H9 (cell line): Measurements from ENCODE around the gene ZFP36L1. TPM values are rescaled to one million over a fixed set of nuclear protein-coding genes. Genes with fewer than 3 reads are reported as not detected.

Experiments used
- DNase-seq: peaks from one replicate; pipeline ENCODE4 v3.0.0-alpha.2; 2017
- H2AFZ ChIP-seq: one replicate; pipeline ENCODE4 v1.6.1; 2013; ENCODE audit warnings: mild to moderate bottlenecking, low read length, control low read depth, moderate library complexity
- H2AK5ac ChIP-seq: 2 replicates; pipeline ENCODE4 v1.6.1; 2013; ENCODE audit warnings: low read length, control low read depth, mixed read lengths; ENCODE audit not compliant: insufficient read length
- H2BK120ac ChIP-seq: one replicate; pipeline ENCODE4 v1.6.1; 2013; ENCODE audit warnings: low read depth, mild to moderate bottlenecking, low read length, control low read depth, inconsistent platforms; ENCODE audit not compliant: poor library complexity, severe bottlenecking
- H2BK12ac ChIP-seq: 2 replicates; pipeline ENCODE4 v1.6.1; 2013; ENCODE audit warnings: low read length, control low read depth, mixed read lengths, low read depth; ENCODE audit not compliant: insufficient read length
- H2BK15ac ChIP-seq: 2 replicates; pipeline ENCODE4 v1.6.1; 2013; ENCODE audit warnings: low read depth, low read length, control low read depth
- H2BK20ac ChIP-seq: one replicate; pipeline ENCODE4 v1.6.1; 2013; ENCODE audit warnings: low read depth, mild to moderate bottlenecking, low read length, control low read depth, inconsistent platforms; ENCODE audit not compliant: poor library complexity, severe bottlenecking
- H2BK5ac ChIP-seq: 2 replicates; pipeline ENCODE4 v1.6.1; 2013; ENCODE audit warnings: low read length, control low read depth, mixed read lengths; ENCODE audit not compliant: insufficient read length
- H3K14ac ChIP-seq: 2 replicates; pipeline ENCODE4 v1.6.1; 2013; ENCODE audit warnings: low read length, control low read depth; ENCODE audit not compliant: insufficient read depth
- H3K18ac ChIP-seq: 2 replicates; pipeline ENCODE4 v1.6.1; 2013; ENCODE audit warnings: low read depth, mild to moderate bottlenecking, mixed read lengths, low read length, control low read depth; ENCODE audit not compliant: insufficient read length
- H3K23ac ChIP-seq: 2 replicates; pipeline ENCODE4 v1.6.1; 2013; ENCODE audit warnings: low read length, control low read depth, mixed read lengths, low read depth; ENCODE audit not compliant: insufficient read length
- H3K23me2 ChIP-seq: 2 replicates; pipeline ENCODE4 v1.6.1; 2013; ENCODE audit warnings: low read depth, mild to moderate bottlenecking, mixed read lengths, low read length, control low read depth; ENCODE audit not compliant: insufficient read length, poor library complexity, severe bottlenecking
- H3K27ac ChIP-seq: 2 replicates; pipeline ENCODE4 v1.5.1; 2013; ENCODE audit warnings: low read length, control low read depth, mixed read lengths, low read depth; ENCODE audit not compliant: insufficient read length
- H3K27me3 ChIP-seq: 2 replicates; pipeline ENCODE4 v1.6.1; 2013; ENCODE audit warnings: low read length, control low read depth, inconsistent platforms; ENCODE audit not compliant: insufficient read depth
- H3K4ac ChIP-seq: 2 replicates; pipeline ENCODE4 v1.6.1; 2013; ENCODE audit warnings: low read depth, mild to moderate bottlenecking, control low read depth, inconsistent platforms, low read length, moderate library complexity
- H3K4me1 ChIP-seq: 2 replicates; pipeline ENCODE4 v1.6.1; 2013; ENCODE audit warnings: low read length, control low read depth, inconsistent platforms; ENCODE audit not compliant: insufficient read depth
- H3K4me2 ChIP-seq: 2 replicates; pipeline ENCODE4 v1.6.1; 2013; ENCODE audit warnings: low read length, control low read depth, mixed read lengths; ENCODE audit not compliant: insufficient read length, insufficient read depth
- H3K56ac ChIP-seq: 2 replicates; pipeline ENCODE4 v1.6.1; 2013; ENCODE audit warnings: low read depth, mild to moderate bottlenecking, mixed read lengths, low read length, control low read depth; ENCODE audit not compliant: insufficient read length
- H3K79me1 ChIP-seq: 2 replicates; pipeline ENCODE4 v1.6.1; 2013; ENCODE audit warnings: low read depth, mild to moderate bottlenecking, moderate library complexity, low read length, control low read depth, inconsistent platforms; ENCODE audit not compliant: insufficient read depth, poor library complexity, severe bottlenecking
- H3K79me2 ChIP-seq: 2 replicates; pipeline ENCODE4 v1.6.1; 2013; ENCODE audit warnings: low read length, control low read depth, inconsistent platforms; ENCODE audit not compliant: insufficient read depth
- H3K9ac ChIP-seq: 2 replicates; pipeline ENCODE4 v1.6.1; 2013; ENCODE audit warnings: low read length, control low read depth, mixed read lengths; ENCODE audit not compliant: insufficient read length; ENCODE audit errors: extremely low read depth
- H3K9me3 ChIP-seq: one replicate; pipeline ENCODE4 v1.6.1; 2013; ENCODE audit warnings: low read depth, low read length, inconsistent platforms; ENCODE audit not compliant: control insufficient read depth
- H3T11ph ChIP-seq: one replicate; pipeline ENCODE4 v1.6.1; 2013; ENCODE audit warnings: mild to moderate bottlenecking, low read length, control low read depth, inconsistent platforms
- H4K20me1 ChIP-seq: one replicate; pipeline ENCODE4 v1.6.1; 2013; ENCODE audit not compliant: control insufficient read depth, insufficient read length, insufficient read depth
- H4K5ac ChIP-seq: 2 replicates; pipeline ENCODE4 v1.6.1; 2013; ENCODE audit warnings: low read depth, mild to moderate bottlenecking, mixed read lengths, low read length, control low read depth; ENCODE audit not compliant: insufficient read length
- H4K8ac ChIP-seq: replicated peaks from 2 replicates; pipeline ENCODE4 v1.6.1; 2013; ENCODE audit warnings: low read length, control low read depth, mixed read lengths, low read depth; ENCODE audit not compliant: insufficient read length
- H4K91ac ChIP-seq: 2 replicates; pipeline ENCODE4 v1.6.1; 2013; ENCODE audit warnings: low read depth, mild to moderate bottlenecking, moderate library complexity, mixed read lengths, low read length, control low read depth; ENCODE audit not compliant: insufficient read length
- H3K27ac Mint-ChIP-seq, 3 experiments: 2 replicates in 2 of 3; 3 replicates in 1 of 3; pipeline ENCODE4 v1.8.0; 2020 to 2021; ENCODE audit warnings: mixed read lengths in 3 of 3, mild to moderate bottlenecking in 1 of 3, moderate library complexity in 1 of 3
- H3K27me3 Mint-ChIP-seq: 2 replicates; pipeline ENCODE4 v1.8.0; 2021; ENCODE audit warnings: low read depth, mild to moderate bottlenecking, moderate library complexity, mixed read lengths
- H3K36me3 Mint-ChIP-seq, 3 experiments: 2 replicates in 2 of 3; 3 replicates in 1 of 3; pipeline ENCODE4 v1.8.0; 2020 to 2021; ENCODE audit warnings: low read depth in 3 of 3, mixed read lengths in 3 of 3; ENCODE audit not compliant: insufficient read depth in 1 of 3
- H3K4me1 Mint-ChIP-seq, 2 experiments: 2 replicates each; pipeline ENCODE4 v1.8.0; 2020; ENCODE audit warnings: mixed read lengths in 2 of 2
- H3K4me3 Mint-ChIP-seq, 2 experiments: 2 replicates in 1 of 2; 3 replicates in 1 of 2; pipeline ENCODE4 v1.8.0; 2020 to 2021; ENCODE audit warnings: mild to moderate bottlenecking in 2 of 2, mixed read lengths in 2 of 2, moderate library complexity in 1 of 2
- H3K9me3 Mint-ChIP-seq, 2 experiments: 2 replicates in 1 of 2; 3 replicates in 1 of 2; pipeline ENCODE4 v1.8.0; 2020; ENCODE audit warnings: mild to moderate bottlenecking in 2 of 2, mixed read lengths in 2 of 2, moderate library complexity in 1 of 2
- WGBS: extraction: QIAGEN DNeasy Blood & Tissue Kit; methylation state at CpG from one replicate; pipeline ENCODE4 v1.1.7; 2013; ENCODE audit warnings: missing lambda C conversion rate, low lambda C conversion rate, mixed read lengths; ENCODE audit not compliant: insufficient read length; ENCODE audit errors: extremely low coverage; 5-methylcytosine and 5-hydroxymethylcytosine counted together
- total RNA-seq: library from RNA; stranded (reverse); gene quantifications from 2 replicates; pipeline ENCODE4 v1.2.1, GENCODE V29; 2021
- TF ChIP-seq, protein P1 (sequence below): fragments of 200-600 bp; sonication (generic); conservative IDR thresholded peaks from 3 replicates; pipeline ENCODE4 v1.8.0; 2021; ENCODE audit warnings: antibody characterized with exemption, mild to moderate bottlenecking

The ZFP36L1 gene
- total RNA-seq, 1 experiment from 2014 or later: 109 TPM

DNA sequence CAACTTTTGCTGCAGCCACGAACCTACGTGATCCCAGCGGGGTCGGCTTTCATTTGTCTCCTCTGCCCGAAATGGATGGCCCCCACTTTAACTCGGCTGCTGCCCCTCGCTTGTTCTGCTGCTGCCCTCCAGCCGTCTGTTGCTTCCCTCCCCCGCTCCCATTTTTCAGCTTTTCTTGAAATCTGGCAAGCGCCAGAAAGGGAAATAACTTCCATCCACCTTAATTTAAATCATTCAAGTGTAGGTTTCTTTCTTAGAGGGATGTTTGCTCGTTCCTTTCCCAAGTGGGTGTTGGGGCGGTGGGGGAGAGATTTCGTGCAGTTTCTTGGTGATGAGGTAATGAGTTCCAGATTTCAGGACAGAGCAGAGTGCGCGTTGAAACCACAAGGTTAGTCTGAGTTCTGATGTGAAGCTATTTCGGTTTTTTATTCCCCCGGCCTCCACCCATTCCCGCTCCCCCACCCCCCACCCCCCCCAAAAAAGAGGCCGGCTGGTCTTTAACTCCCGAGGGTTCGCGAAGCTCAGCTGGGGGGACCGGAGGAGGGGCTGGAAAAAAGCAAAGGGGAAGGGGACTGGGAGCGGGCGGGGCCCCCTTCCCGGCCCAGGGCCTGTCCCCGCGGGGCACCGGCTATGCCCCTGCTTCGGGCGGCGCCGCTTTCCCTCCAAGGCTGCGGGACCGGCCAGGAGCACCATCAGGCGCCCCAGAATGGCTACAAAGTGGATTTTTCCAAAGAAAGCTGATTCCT lies 2.2 kb upstream of the ZFP36L1 start:
- Histone ChIP-seq H2BK5ac (no peak overlapping the region), H3K4me2 (peak overlapping the region; percentile 89), H2AK5ac (no peak overlapping the region), H3K23ac (no peak overlapping the region), H3K79me2 (peaks cover 31% of the 10 kb centered on the region; the same call in 1 of the 2 replicates), H4K8ac (no peak overlapping the region), H4K91ac (peak overlapping the region; percentile 65), H3K56ac (peak overlapping the region; percentile 91), H3K18ac (peak overlapping the region; percentile 96), H3T11ph (peak overlapping the region; percentile 62), H2AFZ (no peak overlapping the region), H4K20me1 (no peaks in the 10 kb centered on the region), H3K14ac (peak overlapping the region; percentile 94), H2BK120ac (peak overlapping the region; percentile 87), H3K79me1 (no peaks in the 10 kb centered on the region), H3K4me1 (peaks cover 5% of the 10 kb centered on the region; the same call in 1 of the 2 replicates), H3K23me2 (peaks cover 23% of the 10 kb centered on the region), H3K27ac (peak overlapping the region; percentile 93), H3K9ac (peak overlapping the region; percentile 95), H3K4ac (peak overlapping the region; percentile 40; the same call in 1 of the 2 replicates), H2BK15ac (no peak overlapping the region), H2BK12ac (peak overlapping the region; percentile 15), H2BK20ac (peak overlapping the region; percentile 76), H4K5ac (peak overlapping the region; percentile 91), H3K27me3 (no peaks in the 10 kb centered on the region), H3K9me3 (no peaks in the 10 kb centered on the region)
- H3K4me3 Mint-ChIP-seq: peak overlapping the region; percentile 95 to 99
- peaks cover 46 to 50% of the 10 kb centered on the region in 2 experiments for H3K4me1 Mint-ChIP-seq
- H3K36me3 Mint-ChIP-seq: peaks cover 28 to 35% (median 31%) of the 10 kb centered on the region in 3 experiments
- peaks cover 20 to 22% of the 10 kb centered on the region in 2 experiments for H3K9me3 Mint-ChIP-seq
- no CpG with 5 or more reads among the region's 36 CpGs for WGBS
- no peak for DNase-seq
- H3K27me3 Mint-ChIP-seq: peaks cover 4% of the 10 kb centered on the region
- peak overlapping the region; percentile 99 to 100 (median 100) for H3K27ac Mint-ChIP-seq
- TF ChIP-seq, protein P1, sequence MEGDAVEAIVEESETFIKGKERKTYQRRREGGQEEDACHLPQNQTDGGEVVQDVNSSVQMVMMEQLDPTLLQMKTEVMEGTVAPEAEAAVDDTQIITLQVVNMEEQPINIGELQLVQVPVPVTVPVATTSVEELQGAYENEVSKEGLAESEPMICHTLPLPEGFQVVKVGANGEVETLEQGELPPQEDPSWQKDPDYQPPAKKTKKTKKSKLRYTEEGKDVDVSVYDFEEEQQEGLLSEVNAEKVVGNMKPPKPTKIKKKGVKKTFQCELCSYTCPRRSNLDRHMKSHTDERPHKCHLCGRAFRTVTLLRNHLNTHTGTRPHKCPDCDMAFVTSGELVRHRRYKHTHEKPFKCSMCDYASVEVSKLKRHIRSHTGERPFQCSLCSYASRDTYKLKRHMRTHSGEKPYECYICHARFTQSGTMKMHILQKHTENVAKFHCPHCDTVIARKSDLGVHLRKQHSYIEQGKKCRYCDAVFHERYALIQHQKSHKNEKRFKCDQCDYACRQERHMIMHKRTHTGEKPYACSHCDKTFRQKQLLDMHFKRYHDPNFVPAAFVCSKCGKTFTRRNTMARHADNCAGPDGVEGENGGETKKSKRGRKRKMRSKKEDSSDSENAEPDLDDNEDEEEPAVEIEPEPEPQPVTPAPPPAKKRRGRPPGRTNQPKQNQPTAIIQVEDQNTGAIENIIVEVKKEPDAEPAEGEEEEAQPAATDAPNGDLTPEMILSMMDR: no peak
